K562 (cell line): ENCODE measurements around the gene MAPT. TPM values are rescaled to one million over a fixed set of nuclear protein-coding genes. Genes with fewer than 3 reads are reported as not detected.

ENCODE experiments used
- ATAC-seq: fragments of 200-7000 bp; cut with Tn5 transposase; 3 replicates; pipeline ENCODE4 v1.9.1; 2020; ENCODE audit warnings: moderate library complexity
- BruUV-seq: library from RNA; stranded (reverse); fragments of 400-500 nt; replicated peaks from 2 replicates; lab custom pipeline; 2021; lab: Mats Ljungman, UMichigan
- CTCF ChIA-PET: fragments of 300-600 bp; formaldehyde crosslinking; extraction: SDS; loops from one replicate; lab custom pipeline; 2021; ENCODE audit warnings: low intra/inter-chr PET ratio; lab: Yijun Ruan, JAX
- POLR2A ChIA-PET: fragments of 300-600, 350-650 bp; sonication (Branson Sonifier 250); formaldehyde crosslinking; extraction: SDS; loops from one replicate; lab custom pipeline; 2021; ENCODE audit warnings: antibody characterized with exemption, inconsistent platforms; lab: Yijun Ruan, JAX
- DNase-seq, 4 experiments: peaks; one replicate each; pipeline versions ENCODE4 v3.0.0 to v3.0.0-alpha.2; 2011 to 2018; ENCODE audit warnings: low spot score in 3 of 4, mixed read lengths in 3 of 4; ENCODE audit errors: extremely low read depth in 1 of 4
- FAIRE-seq: peaks from 2 replicates; lab custom pipeline; 2011; peaks lifted over from hg19 to GRCh38; lab: Jason Lieb, UNC
- H2AFZ ChIP-seq: 2 replicates; pipeline ENCODE4 v1.6.0; 2011; ENCODE audit warnings: low read depth, low read length, control low read depth, inconsistent platforms
- H3K27ac ChIP-seq: fragments of 200-600 bp; 3 replicates; pipeline ENCODE4 v1.8.0; 2011; ENCODE audit warnings: low read depth, mild to moderate bottlenecking, control low read depth, inconsistent platforms, low read length, moderate library complexity, mixed read lengths; ENCODE audit errors: extremely low read depth
- H3K27me3 ChIP-seq, 2 experiments: fragments of 300-600 bp in 1 of 2; 2 replicates in 1 of 2; 3 replicates in 1 of 2; pipeline versions ENCODE4 v1.6.0 to v1.8.0; 2011; ENCODE audit warnings: inconsistent platforms in 2 of 2, low read length in 2 of 2, mild to moderate bottlenecking in 1 of 2, mixed read lengths in 1 of 2, moderate library complexity in 1 of 2; ENCODE audit not compliant: control insufficient read depth in 2 of 2, insufficient read depth in 2 of 2
- H3K36me3 ChIP-seq: fragments of 300-600 bp; 3 replicates; pipeline ENCODE4 v1.8.0; 2011; ENCODE audit warnings: mild to moderate bottlenecking, low read length, inconsistent platforms; ENCODE audit not compliant: control insufficient read depth, insufficient read depth
- H3K4me1 ChIP-seq, 2 experiments: fragments of 200-600 bp in 1 of 2; replicated peaks in 1 of 2; 2 replicates in 1 of 2; 3 replicates in 1 of 2; pipeline versions ENCODE4 v1.5.1 to v1.8.0; 2011; ENCODE audit warnings: inconsistent platforms in 2 of 2, low read length in 2 of 2, mild to moderate bottlenecking in 1 of 2, mixed read lengths in 1 of 2, moderate library complexity in 1 of 2; ENCODE audit not compliant: control insufficient read depth in 2 of 2, insufficient read depth in 2 of 2
- H3K4me2 ChIP-seq: 2 replicates; pipeline ENCODE4 v1.6.1; 2011; ENCODE audit warnings: low read length, control low read depth, inconsistent platforms, mixed read lengths; ENCODE audit not compliant: insufficient read depth
- H3K4me3 ChIP-seq: fragments of 200-600 bp; sonication (generic), shearing (Covaris generic); 2 replicates; pipeline ENCODE4 v1.5.1; 2016; ENCODE audit warnings: control low read depth, inconsistent platforms
- H3K79me2 ChIP-seq: fragments of 200-600 bp; 3 replicates; pipeline ENCODE4 v1.8.0; 2011; ENCODE audit warnings: low read length, inconsistent platforms; ENCODE audit not compliant: control insufficient read depth, insufficient read depth
- H3K9ac ChIP-seq, 2 experiments: 2 replicates each; pipeline versions ENCODE4 v1.6.0 to v1.6.1; 2011; ENCODE audit warnings: low read depth in 2 of 2, low read length in 2 of 2, control low read depth in 1 of 2, inconsistent platforms in 1 of 2, mild to moderate bottlenecking in 1 of 2, mixed read lengths in 1 of 2; ENCODE audit not compliant: insufficient read depth in 1 of 2
- H3K9me1 ChIP-seq: one replicate; pipeline ENCODE4 v1.6.0; 2011; ENCODE audit warnings: inconsistent platforms, mild to moderate bottlenecking, low read length, moderate library complexity; ENCODE audit not compliant: control insufficient read depth, insufficient read depth
- H3K9me3 ChIP-seq: replicated peaks from 2 replicates; pipeline ENCODE4 v1.5.1; 2011; ENCODE audit warnings: low read depth, low read length, inconsistent platforms; ENCODE audit not compliant: control insufficient read depth, insufficient read depth
- H4K20me1 ChIP-seq: replicated peaks from 2 replicates; pipeline ENCODE4 v1.6.1; 2011; ENCODE audit warnings: low read length, inconsistent platforms, mixed read lengths; ENCODE audit not compliant: control insufficient read depth, insufficient read depth
- HDGF ChIP-seq: fragments of 450-650 bp; IDR thresholded peaks from 2 replicates; pipeline ENCODE4 v1.6.1; 2016
- HMG20B ChIP-seq: fragments of 250-450 bp; sonication (Bioruptor Pico); IDR thresholded peaks from 2 replicates; pipeline ENCODE4 v1.5.0; 2021; ENCODE audit warnings: mild to moderate bottlenecking
- JUNB ChIP-seq: fragments of 450-650 bp; formaldehyde crosslinking; conservative IDR thresholded peaks from 2 replicates; pipeline ENCODE4 v1.4.0; 2020; ENCODE audit warnings: mild to moderate bottlenecking
- KDM5B ChIP-seq: fragments of 200-600 bp; sonication (generic); IDR thresholded peaks from 2 replicates; pipeline ENCODE4 v1.6.1; 2012; ENCODE audit warnings: low read depth, mild to moderate bottlenecking, moderate library complexity, low read length, control low read depth, inconsistent platforms; ENCODE audit not compliant: insufficient replicate concordance
- TSC22D4 ChIP-seq: fragments of 450-650 bp; IDR thresholded peaks from 2 replicates; pipeline ENCODE4 v1.6.1; 2016; ENCODE audit warnings: missing genetic modification characterization, missing biosample characterization, control low read depth
- ZNF24 ChIP-seq: fragments of 450-650 bp; IDR thresholded peaks from 2 replicates; pipeline ENCODE4 v1.6.1; 2016
- WGBS: fragments of 100-300 bp; shearing (Covaris generic); methylation state at CpG from one replicate; pipeline ENCODE4 v1.1.6; 2016; ENCODE audit warnings: low coverage, mixed read lengths; ENCODE audit not compliant: insufficient coverage; ENCODE audit errors: missing lambda C conversion rate; 5-methylcytosine and 5-hydroxymethylcytosine counted together
- in situ Hi-C: fragments of 300-500 bp; cut with MboI; formaldehyde crosslinking; loops from 4 replicates; pipeline ENCODE4 v1.15.0; 2018; ENCODE audit warnings: inconsistent platforms, mixed read lengths
- intact Hi-C: fragments of 100-400 bp; cut with micrococcal nuclease; formaldehyde crosslinking; loops from 2 replicates; pipeline ENCODE4 v1.14.2; 2022
- polyA plus RNA-seq, 8 experiments: library from polyadenylated mRNA; depleted of rRNA in 4 of 8; stranded (reverse) in 5 of 8; unstranded in 3 of 8; fragments of >200 nt; fragmentation: Nextera tagmentation in 2 of 8; fragmentation: Illumina TruSeq in 1 of 8; extraction: Ambion mirVana in 2 of 8; extraction: Trizol in 1 of 8; gene quantifications; 2 replicates each; pipeline versions ENCODE4 v1.2.1 to v1.2.3, GENCODE V29; 2011 to 2014; ENCODE audit warnings: inconsistent platforms in 1 of 8, missing spikeins in 1 of 8
- total RNA-seq, 7 experiments: library from RNA; depleted of rRNA in 6 of 7; stranded (reverse); fragments of >200 nt in 6 of 7; fragmentation: Illumina TruSeq in 2 of 7; extraction: Trizol in 2 of 7; gene quantifications; 2 replicates each; pipeline versions ENCODE4 v1.2.1 to v1.2.3, GENCODE V29; 2011 to 2021; ENCODE audit warnings: low replicate concordance in 1 of 7
- TF ChIP-seq, protein P1 (sequence below): fragments of 450-650 bp; IDR thresholded peaks from 2 replicates; pipeline ENCODE4 v1.6.1; 2016; ENCODE audit warnings: missing biosample characterization, missing genetic modification characterization
- TF ChIP-seq, protein P2 (sequence below): sonication (generic); formaldehyde crosslinking; IDR thresholded peaks from 2 replicates; pipeline ENCODE4 v1.8.1; 2023; ENCODE audit warnings: missing genetic modification reagents, mild to moderate bottlenecking, borderline replicate concordance

Gene MAPT
- total and polyA plus RNA-seq, 9 of the 15 experiments (the other 6 are each of a cell fraction or from before 2014, with no cell fraction given): 0.04 to 1.1 (median 0.36) TPM

DNA sequence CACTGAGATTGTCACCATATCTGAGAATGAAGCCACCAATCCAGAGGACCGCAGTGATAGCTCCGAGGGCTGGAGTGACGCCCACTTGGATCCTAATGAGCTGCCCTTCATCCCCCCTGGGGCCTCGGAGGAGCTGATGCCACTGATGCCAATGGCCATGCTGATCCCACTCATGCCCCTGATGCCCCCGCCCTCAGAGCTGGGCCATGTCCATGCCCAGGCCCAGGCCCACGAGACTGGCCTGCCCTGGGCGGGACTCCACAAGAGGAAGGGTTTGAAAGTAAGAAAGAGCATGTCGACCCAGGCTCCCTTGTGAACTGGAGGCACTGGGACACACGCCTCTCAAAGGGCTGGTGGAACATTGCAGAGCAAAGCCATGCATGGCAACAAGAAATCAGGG, 47.7 kb upstream of the MAPT start:
- FAIRE-seq (no peak), ATAC-seq (no peak), DNase-seq (no peak)
- ChIA-PET CTCF (no interaction called here), POLR2A (interaction anchor here (0.7 kb wide), 1 partner anchor 156 kb away, joined by 3 read pairs; no protein-coding TSS in a partner anchor)
- Histone ChIP-seq H3K4me3 (no peak overlapping the region), H3K9me1 (no peaks in the 10 kb centered on the region), H3K27me3 (peaks cover 12 to 76% of the 10 kb centered on the region in 2 experiments; a peak in 4 of 5 replicates), H3K9me3 (no peaks in the 10 kb centered on the region), H3K9ac (no peak overlapping the region), H3K79me2 (no peaks in the 10 kb centered on the region), H4K20me1 (no peaks in the 10 kb centered on the region; the same call in 1 of the 2 replicates), H3K36me3 (no peaks in the 10 kb centered on the region), H2AFZ (no peak overlapping the region), H3K4me2 (no peak overlapping the region), H3K4me1 (peaks cover 0 to 13% of the 10 kb centered on the region in 2 experiments; a peak in 1 of 5 replicates), H3K27ac (no peak overlapping the region)
- 0% methylated on average over 6 of the region's 9 CpGs for WGBS
- BruUV-seq: no TSS peak
- intact Hi-C loops (no loop called here), in situ Hi-C loops (loop anchor here (25.0 kb wide), 1 partner anchor 434 kb away; no protein-coding TSS in a partner anchor)
- TF ChIP-seq KDM5B: no peak

DNA sequence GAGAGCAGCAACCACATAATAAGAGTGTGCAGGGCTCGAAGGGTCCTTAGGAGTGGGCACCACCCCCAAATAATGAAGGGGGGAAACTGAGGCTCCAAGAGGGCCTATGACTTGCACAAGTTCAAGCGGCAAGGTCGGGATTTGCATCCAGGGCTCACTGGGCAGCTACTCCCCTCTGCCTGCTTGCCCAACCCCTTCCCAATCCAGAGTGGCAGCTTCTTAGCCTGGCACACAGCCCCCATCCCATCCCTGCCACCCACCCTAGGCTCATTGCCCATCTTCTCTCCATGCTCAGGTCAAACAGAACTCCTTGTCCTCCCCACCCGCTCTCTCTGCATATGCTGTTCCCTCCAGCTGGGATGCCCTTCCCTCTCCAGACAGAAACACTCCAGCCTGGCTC, 47.3 kb upstream of the MAPT start:
- BruUV-seq: no TSS peak
- Histone ChIP-seq H2AFZ (no peak overlapping the region), H3K4me2 (no peak overlapping the region), H3K27me3 (peaks cover 12 to 73% of the 10 kb centered on the region in 2 experiments; a peak in 3 of 5 replicates), H3K9me3 (no peaks in the 10 kb centered on the region), H4K20me1 (no peaks in the 10 kb centered on the region; the same call in 1 of the 2 replicates), H3K4me3 (no peak overlapping the region), H3K36me3 (no peaks in the 10 kb centered on the region), H3K4me1 (peaks cover 0 to 13% of the 10 kb centered on the region in 2 experiments; a peak in 1 of 5 replicates), H3K79me2 (no peaks in the 10 kb centered on the region), H3K9ac (no peak overlapping the region), H3K9me1 (no peaks in the 10 kb centered on the region), H3K27ac (no peak overlapping the region)
- ChIA-PET POLR2A (interaction anchor here (0.7 kb wide), 1 partner anchor 157 kb away, joined by 3 read pairs; no protein-coding TSS in a partner anchor), CTCF (no interaction called here)
- WGBS: 2% methylated on average over 4 of the region's 4 CpGs
- ATAC-seq (no peak), DNase-seq (no peak), FAIRE-seq (no peak)
- in situ Hi-C loops (loop anchor here (25.0 kb wide), 1 partner anchor 435 kb away; no protein-coding TSS in a partner anchor), intact Hi-C loops (no loop called here)
- no peak for TF ChIP-seq HDGF
- no peak for TF ChIP-seq ZNF24
- TF ChIP-seq, protein P1, sequence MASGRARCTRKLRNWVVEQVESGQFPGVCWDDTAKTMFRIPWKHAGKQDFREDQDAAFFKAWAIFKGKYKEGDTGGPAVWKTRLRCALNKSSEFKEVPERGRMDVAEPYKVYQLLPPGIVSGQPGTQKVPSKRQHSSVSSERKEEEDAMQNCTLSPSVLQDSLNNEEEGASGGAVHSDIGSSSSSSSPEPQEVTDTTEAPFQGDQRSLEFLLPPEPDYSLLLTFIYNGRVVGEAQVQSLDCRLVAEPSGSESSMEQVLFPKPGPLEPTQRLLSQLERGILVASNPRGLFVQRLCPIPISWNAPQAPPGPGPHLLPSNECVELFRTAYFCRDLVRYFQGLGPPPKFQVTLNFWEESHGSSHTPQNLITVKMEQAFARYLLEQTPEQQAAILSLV (tag): no peak
- no peak for TF ChIP-seq HMG20B
- TF ChIP-seq JUNB (CRISPR knock-in tag): no peak
- TF ChIP-seq TSC22D4: no peak
- TF ChIP-seq, protein P2, sequence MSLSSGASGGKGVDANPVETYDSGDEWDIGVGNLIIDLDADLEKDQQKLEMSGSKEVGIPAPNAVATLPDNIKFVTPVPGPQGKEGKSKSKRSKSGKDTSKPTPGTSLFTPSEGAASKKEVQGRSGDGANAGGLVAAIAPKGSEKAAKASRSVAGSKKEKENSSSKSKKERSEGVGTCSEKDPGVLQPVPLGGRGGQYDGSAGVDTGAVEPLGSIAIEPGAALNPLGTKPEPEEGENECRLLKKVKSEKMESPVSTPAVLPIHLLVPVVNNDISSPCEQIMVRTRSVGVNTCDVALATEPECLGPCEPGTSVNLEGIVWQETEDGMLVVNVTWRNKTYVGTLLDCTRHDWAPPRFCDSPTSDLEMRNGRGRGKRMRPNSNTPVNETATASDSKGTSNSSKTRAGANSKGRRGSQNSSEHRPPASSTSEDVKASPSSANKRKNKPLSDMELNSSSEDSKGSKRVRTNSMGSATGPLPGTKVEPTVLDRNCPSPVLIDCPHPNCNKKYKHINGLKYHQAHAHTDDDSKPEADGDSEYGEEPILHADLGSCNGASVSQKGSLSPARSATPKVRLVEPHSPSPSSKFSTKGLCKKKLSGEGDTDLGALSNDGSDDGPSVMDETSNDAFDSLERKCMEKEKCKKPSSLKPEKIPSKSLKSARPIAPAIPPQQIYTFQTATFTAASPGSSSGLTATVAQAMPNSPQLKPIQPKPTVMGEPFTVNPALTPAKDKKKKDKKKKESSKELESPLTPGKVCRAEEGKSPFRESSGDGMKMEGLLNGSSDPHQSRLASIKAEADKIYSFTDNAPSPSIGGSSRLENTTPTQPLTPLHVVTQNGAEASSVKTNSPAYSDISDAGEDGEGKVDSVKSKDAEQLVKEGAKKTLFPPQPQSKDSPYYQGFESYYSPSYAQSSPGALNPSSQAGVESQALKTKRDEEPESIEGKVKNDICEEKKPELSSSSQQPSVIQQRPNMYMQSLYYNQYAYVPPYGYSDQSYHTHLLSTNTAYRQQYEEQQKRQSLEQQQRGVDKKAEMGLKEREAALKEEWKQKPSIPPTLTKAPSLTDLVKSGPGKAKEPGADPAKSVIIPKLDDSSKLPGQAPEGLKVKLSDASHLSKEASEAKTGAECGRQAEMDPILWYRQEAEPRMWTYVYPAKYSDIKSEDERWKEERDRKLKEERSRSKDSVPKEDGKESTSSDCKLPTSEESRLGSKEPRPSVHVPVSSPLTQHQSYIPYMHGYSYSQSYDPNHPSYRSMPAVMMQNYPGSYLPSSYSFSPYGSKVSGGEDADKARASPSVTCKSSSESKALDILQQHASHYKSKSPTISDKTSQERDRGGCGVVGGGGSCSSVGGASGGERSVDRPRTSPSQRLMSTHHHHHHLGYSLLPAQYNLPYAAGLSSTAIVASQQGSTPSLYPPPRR (CRISPR knock-in tag): no peak
